GM18508 (cell line): Measurements from ENCODE around the gene MMP25.
"Not testable (repeated sequence)": the region's sequence is repeated elsewhere in the genome, so short reads cannot be mapped to it uniquely, and the experiment has no call there.

ENCODE experiments used
- ATAC-seq: cut with Tn5 transposase; IDR thresholded peaks from one replicate; pipeline ENCODE4 v1.9.1; 2021; ENCODE audit warnings: moderate number of reproducible peaks; ENCODE audit not compliant: insufficient read depth, unreplicated experiment

Gene MMP25

GRCh38 chr16:3028716-3029319 is 17.5 kb upstream of the MMP25 start:
- ATAC-seq: no peak

DNA sequence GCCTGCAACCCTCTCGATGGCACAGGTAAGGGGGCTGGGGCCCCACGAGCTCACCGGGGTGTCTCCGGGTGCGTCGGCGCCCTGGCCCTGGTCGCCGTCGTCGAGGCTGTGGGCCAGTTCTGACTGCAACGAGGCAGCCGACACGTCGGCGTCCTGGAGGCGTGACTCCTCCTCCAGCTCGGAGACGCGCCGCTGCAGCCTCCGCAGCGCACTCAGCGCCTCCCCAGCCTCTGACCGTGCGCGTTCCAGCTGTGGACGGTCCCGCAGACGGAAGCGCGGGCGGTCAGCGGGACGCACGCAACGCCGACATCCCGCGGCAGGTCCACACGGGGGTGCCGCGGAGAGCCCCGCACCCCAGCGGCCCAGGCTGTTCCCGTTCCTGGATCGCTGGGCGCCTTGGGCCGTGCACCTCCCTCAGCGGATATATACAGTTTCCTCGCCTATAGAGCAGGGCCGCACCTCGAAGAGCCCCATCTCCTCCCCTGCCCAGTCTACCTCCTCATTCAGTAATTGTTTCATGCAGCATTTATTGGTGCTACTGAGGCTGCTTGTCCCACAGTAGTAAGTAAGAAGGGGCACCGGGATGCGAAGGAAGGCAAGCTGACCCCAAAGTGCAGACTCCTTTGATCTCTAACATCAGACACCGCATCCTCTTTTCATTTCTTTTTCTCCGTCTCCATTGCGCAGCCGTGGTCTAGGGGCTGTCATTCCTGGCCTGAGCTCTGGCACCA is 16.7 kb upstream of the MMP25 start:
- no peak for ATAC-seq

- ATAC-seq: no peak
Measured at GRCh38 chr16:3030222-3031212, 15.8 kb upstream of the MMP25 start.

DNA sequence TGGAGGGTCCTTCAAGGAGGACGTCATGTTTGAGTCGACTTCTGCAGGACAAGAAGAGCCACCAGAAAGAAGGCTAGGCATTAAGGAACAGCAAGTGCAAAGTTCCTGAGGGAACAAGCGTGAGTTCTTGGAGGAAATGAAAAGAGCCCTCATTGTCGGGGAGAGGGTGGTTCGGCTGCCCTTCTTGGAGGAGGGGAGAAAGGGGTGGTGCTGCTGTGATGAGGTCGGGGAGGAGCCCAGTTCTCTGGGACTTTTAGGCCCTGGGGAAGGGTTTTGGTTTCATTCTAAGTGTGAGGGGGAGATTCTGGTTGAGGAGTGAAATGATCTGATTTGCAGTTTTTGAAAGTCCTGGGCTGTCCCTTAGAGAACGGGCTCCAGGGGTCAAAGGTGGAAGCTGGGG is 13.7 kb upstream of the MMP25 start:
- ATAC-seq: no peak

- no peak for ATAC-seq
Measured at GRCh38 chr16:3035289-3035971, 10.9 kb upstream of the MMP25 start.

DNA sequence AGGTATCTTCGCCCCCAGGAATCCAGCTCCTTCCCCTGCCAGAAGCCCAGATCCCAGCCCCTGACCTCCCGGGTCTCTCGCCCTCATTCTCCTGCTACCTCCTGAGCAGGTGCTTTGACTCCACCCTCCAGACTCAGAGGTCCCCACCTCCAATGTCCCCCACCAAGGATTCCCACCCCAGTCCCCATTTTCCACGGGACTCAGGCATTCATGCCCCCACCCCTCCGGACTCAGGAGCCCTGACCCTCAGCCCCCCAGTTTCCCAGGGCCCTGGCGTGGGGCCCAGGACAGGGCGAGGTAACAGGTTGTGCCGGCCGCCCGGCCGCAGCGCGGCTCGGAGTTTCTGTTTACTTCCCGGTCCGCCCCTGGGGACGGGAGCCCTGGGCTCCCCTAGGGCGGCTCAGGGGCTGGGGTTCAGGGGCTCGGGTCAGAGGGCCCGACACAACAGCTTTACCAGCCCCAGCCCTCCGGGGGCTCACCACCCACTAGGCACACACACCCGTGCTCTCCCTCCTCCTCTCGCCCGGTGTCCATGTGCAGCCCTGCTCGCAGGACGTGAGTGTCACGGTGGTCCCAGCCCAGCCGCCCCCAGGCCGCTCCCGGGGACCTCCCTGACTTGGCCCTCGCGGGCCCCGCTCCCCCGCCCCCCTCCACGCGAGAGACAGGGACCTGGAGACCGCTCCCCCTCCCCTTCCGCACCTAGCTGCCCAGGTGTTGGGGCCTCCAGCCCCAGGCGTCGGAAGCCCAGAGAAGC is 10.2 kb upstream of the MMP25 start:
- no peak for ATAC-seq

DNA sequence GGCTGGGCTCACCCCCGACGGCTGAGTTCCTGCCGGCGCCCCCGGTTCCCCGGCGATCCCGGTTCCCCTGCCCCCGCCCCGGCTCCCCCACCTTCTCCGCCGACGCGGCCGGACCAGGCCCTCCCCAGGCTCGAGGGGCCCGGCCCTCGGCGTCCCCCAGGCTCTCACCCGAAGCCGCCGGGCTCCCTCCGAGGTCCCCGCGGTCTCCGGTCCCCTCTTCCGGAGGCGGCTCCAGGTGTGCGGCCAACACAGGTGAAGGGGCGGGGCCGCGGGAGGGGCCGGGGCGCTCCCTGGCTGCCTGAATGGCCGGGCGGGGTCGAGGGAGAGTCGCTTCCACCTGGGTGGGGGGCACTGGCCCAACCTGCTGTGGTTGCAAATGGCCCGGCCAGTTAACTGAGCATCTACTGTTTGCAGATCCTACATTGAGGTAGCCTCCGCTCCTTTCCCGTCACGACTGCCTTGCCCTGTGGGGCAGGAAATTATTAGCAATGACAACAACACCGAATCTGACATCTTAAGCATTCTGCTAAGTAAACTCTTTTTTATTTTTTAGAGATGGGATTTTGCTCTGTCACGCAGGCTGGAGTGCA is 9.5 kb upstream of the MMP25 start, which contains the start of gene BICDL2:
BICDL2 (minus strand) TSS at position 219 of the 590 bp plus-strand sequence. CDS start 1,448 bp downstream, outside the sequence.
- no peak for ATAC-seq

- ATAC-seq: no peak
Measured at GRCh38 chr16:3038256-3038655, 8.1 kb upstream of the MMP25 start.

DNA sequence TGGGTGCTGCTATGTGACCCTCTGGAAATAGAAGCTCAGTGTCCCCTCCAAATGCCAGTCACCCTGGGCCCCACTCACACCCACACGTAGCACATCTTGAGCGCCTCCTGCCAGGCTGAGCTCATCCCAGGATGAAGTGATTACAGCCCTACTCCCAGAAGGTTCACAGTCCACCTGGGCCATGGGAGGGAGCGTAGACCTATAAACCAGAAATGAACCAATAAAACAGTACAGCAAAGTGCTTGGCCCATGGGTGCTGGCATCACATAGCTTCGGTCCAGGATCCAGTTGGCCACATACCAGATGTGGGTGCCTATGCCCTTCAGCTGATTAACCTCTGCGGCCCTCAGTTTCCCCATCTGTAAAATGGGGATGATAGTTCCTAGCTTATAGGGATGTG is 7.5 kb upstream of the MMP25 start:
- ATAC-seq: no peak

DNA sequence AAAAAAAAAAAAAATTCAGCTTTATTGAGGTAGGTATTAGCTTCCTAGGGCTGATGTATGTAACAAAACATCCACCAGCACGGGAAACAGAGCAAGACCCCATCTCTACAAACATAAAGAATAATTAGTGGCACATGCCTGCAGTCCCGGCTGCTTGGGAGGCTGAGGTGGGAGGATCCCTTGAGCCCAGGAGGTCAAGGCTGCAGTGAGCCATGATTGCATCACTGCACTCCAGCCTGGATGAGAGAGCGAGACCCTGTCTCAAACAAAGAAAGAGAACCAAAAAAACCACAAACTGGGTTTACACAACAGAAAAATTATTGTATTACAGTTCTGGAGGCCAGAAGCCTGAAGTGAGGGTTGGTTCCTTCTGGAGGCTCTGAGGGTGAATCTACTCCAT is 4.0 kb upstream of the MMP25 start:
- ATAC-seq: no peak

- ATAC-seq: no peak
Measured at GRCh38 chr16:3044708-3045107, 1.7 kb upstream of the MMP25 start.

DNA sequence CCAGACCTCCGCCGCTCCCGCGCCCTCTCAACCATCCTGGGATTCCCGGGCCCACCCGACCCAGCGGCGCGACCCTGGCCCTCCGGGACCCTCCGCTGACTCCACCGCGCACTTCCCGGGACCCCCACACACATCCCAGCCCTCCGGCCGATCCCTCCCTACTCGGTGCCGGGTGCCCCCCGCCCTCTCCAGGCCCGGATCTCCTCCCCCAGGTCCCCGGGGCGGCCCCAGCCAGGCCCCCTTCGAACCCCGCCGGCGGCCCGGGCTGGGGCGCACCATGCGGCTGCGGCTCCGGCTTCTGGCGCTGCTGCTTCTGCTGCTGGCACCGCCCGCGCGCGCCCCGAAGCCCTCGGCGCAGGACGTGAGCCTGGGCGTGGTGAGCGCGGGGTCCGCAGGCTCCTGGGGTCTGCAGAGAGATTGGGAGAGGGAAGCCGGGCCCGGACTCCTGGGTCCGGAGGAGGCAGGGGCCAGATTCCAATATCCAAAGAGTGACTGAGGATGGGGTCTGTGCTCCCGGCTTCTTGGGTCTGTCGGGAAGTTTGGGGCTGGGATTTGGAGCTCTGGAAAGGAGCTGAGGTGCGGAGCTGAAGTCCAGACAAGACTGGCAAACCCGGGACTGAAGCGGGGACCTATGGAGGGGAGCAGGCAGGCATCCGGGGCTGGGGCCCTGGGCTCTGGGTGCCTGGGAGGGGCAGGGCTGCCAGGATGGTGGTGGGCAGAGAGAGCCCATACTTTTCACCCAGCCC is 453 bp downstream of the MMP25 start:
- ATAC-seq: no peak

- ATAC-seq: no peak
Measured at GRCh38 chr16:3047387-3047720, 993 bp downstream of the MMP25 start.

GRCh38 chr16:3049921-3050481 is 3.6 kb downstream of the MMP25 start:
- ATAC-seq: no peak

DNA sequence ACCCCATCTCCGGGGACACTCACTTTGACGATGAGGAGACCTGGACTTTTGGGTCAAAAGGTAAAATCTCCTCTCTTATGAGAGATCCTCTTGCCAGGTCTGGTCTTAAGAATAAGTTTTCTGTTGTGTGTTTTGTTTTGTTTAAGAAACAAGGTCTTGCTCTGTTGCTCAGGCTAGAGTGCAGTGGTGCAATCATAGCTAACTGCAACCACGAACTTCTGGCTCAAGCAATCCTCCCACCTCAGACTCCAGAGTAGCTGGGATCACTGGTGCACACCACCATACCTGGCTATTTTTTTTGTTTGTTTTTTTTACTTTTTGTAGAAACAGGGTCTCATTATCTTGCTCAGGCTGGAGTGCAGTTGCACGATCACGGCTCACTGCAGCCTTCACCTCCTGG is 4.1 kb downstream of the MMP25 start:
- ATAC-seq: no peak

DNA sequence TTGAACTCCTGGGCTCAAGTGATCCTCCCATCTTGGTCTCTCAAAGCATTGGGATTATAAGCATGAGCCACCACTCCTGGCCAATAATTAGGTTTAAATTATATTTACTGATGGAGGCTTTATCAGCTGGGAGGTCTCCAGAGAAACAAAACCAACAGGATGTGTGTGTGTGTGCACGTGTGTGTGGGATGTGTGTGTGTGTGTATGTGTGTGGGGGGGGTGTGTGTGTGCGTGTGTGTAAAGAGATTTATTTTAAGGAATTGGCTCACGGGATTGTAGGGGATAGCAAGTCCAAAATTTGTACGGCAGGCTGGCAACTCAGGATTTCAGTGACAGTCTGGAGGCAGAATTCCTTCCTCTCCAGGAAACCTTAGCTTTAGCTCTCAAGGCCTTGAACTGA is 4.6 kb downstream of the MMP25 start:
- ATAC-seq: no peak

DNA sequence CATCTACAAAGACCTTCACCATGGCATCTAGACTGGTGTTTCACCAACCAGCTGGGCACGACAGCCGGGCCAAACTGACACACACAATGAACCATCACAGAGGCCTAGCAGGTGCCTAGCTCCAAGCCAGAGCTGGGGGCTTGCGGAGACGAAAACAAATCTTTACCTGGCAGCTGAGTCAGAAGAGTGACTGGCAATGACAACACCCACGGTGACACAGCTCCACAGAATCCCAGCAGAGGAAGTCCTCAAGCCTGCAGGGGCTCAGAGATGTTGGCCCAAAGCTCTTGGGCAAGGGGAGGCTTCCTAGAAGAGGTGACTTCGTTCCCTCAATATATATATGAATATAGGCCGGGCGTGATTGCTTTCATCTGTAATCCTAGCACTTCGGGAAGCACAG is 5.1 kb downstream of the MMP25 start:
- ATAC-seq: no peak

GRCh38 chr16:3052571-3053329 is 6.4 kb downstream of the MMP25 start:
- not testable (repeated sequence) for ATAC-seq
